Panc1 (cell line): ENCODE data around the gene LRBA. TPM values are rescaled to one million over a fixed set of nuclear protein-coding genes. Genes with fewer than 3 reads are reported as not detected.

Experiments used
- ATAC-seq: fragments of 200-7000 bp; cut with Tn5 transposase; 2 replicates; pipeline ENCODE4 v1.9.1; 2020; ENCODE audit warnings: mild to moderate bottlenecking, moderate library complexity
- BruUV-seq: library from RNA; stranded (reverse); fragments of 400-500 nt; replicated peaks from 2 replicates; lab custom pipeline; 2021; lab: Mats Ljungman, UMichigan
- CTCF ChIA-PET: fragments of 300-600 bp; sonication (Branson Sonifier 250); formaldehyde crosslinking; loops from one replicate; lab custom pipeline; 2022; ENCODE audit warnings: antibody characterized with exemption; lab: Charles Lee
- POLR2A ChIA-PET: fragments of 300-600 bp; sonication (Branson Sonifier 250); formaldehyde crosslinking; loops from one replicate; lab custom pipeline; 2022; ENCODE audit warnings: antibody characterized with exemption; lab: Charles Lee
- DNase-seq: peaks from one replicate; pipeline ENCODE4 v3.0.0-alpha.2; 2010; ENCODE audit warnings: low read depth, low spot score
- H3K27ac ChIP-seq: 2 replicates; pipeline ENCODE4 v1.5.1; 2011; ENCODE audit warnings: mild to moderate bottlenecking, low read length, inconsistent platforms
- H3K27me3 ChIP-seq: fragments of 200-500 bp; sonication (Bioruptor generic); 2 replicates; pipeline ENCODE4 v1.6.0; 2014; ENCODE audit warnings: low read length, inconsistent platforms; ENCODE audit not compliant: control insufficient read depth, insufficient read depth
- H3K36me3 ChIP-seq: fragments of 200-500 bp; sonication (Bioruptor generic); 2 replicates; pipeline ENCODE4 v1.5.1; 2014; ENCODE audit warnings: inconsistent platforms, mild to moderate bottlenecking, low read length, moderate library complexity; ENCODE audit not compliant: control insufficient read depth, insufficient read depth
- H3K4me1 ChIP-seq: 2 replicates; pipeline ENCODE4 v1.5.1; 2011; ENCODE audit warnings: inconsistent platforms, mild to moderate bottlenecking, low read length, moderate library complexity; ENCODE audit not compliant: control insufficient read depth, insufficient read depth
- H3K4me3 ChIP-seq, 2 experiments: 2 replicates each; pipeline ENCODE4 v1.5.1; 2011 to 2012; ENCODE audit warnings: low read depth in 2 of 2, low read length in 2 of 2, mild to moderate bottlenecking in 2 of 2, inconsistent platforms in 1 of 2, moderate library complexity in 1 of 2
- H3K9me3 ChIP-seq: fragments of 200-500 bp; sonication (Bioruptor generic); 2 replicates; pipeline ENCODE4 v1.5.1; 2014; ENCODE audit warnings: low read depth, mild to moderate bottlenecking, inconsistent platforms, low read length, moderate library complexity; ENCODE audit not compliant: control insufficient read depth, insufficient read depth
- POLR2AphosphoS5 ChIP-seq: IDR thresholded peaks from 2 replicates; pipeline ENCODE4 v1.6.1; 2012; ENCODE audit warnings: mild to moderate bottlenecking, low read depth, low read length, moderate library complexity
- SIN3A ChIP-seq: IDR thresholded peaks from 2 replicates; pipeline ENCODE4 v1.6.1; 2012; ENCODE audit warnings: low read depth, mild to moderate bottlenecking, low read length, moderate library complexity, borderline replicate concordance; ENCODE audit not compliant: insufficient read depth
- TCF7L2 ChIP-seq: IDR thresholded peaks from 2 replicates; pipeline ENCODE4 v1.6.1; 2011; ENCODE audit warnings: mild to moderate bottlenecking, low read depth, low read length, inconsistent platforms
- in situ Hi-C: cut with HindIII; loops from 2 replicates; pipeline ENCODE4 v1.10.0; 2016; ENCODE audit warnings: low sequenced_read_pairs, low pct_unique_long_range_greater_than_20kb
- intact Hi-C: fragments of 100-400 bp; cut with micrococcal nuclease; formaldehyde crosslinking; loops from one replicate; pipeline ENCODE4 v1.10.0; 2022; ENCODE audit not compliant: unreplicated experiment
- total RNA-seq: library from RNA; stranded (reverse); gene quantifications from one replicate; pipeline ENCODE4 v1.2.1, GENCODE V29; 2021; ENCODE audit not compliant: unreplicated experiment
- TF ChIP-seq, protein P1 (sequence below), 2 experiments: IDR thresholded peaks; 2 replicates each; pipeline ENCODE4 v1.6.1; 2011 to 2012; ENCODE audit warnings: low read depth in 2 of 2, control low read depth in 1 of 2, low read length in 1 of 2, mild to moderate bottlenecking in 1 of 2, moderate library complexity in 1 of 2; ENCODE audit not compliant: insufficient read depth in 1 of 2
- TF ChIP-seq, protein P2 (sequence below): fragments of 450-650 bp; IDR thresholded peaks from 2 replicates; pipeline ENCODE4 v1.5.1; 2017; ENCODE audit warnings: mild to moderate bottlenecking

The LRBA gene
- total RNA-seq, 1 experiment from 2014 or later, result 26.4 TPM

DNA sequence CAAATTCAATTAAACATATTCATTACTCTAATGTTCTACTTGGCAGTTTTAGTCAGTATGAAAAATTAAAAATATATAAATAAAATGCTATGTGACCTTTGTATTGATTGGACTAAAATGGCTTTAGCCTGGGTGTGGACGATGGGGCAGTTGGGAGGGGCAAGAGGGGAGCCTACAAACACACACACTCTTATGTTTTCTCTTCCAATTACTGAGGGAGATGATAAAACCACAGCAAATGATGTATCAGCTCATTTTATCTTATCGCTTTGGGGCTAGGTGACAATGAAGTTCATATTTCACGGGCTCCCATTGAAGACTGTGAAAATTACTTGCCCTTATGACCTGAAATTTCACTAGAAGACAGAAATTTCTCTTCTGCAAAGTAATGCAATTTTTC is 517.5 kb downstream of the LRBA start:
- no peaks in the 10 kb centered on the region for H3K36me3 ChIP-seq
- no TSS peak for BruUV-seq
- ATAC-seq (no peak), DNase-seq (no peak)
- no peak overlapping the region for H3K27ac ChIP-seq
- ChIA-PET POLR2A (no interaction called here), CTCF (no interaction called here)
- intact Hi-C loops (no loop called here), in situ Hi-C loops (no loop called here)
- no peaks in the 10 kb centered on the region for H3K4me1 ChIP-seq
- TF ChIP-seq, protein P1, sequence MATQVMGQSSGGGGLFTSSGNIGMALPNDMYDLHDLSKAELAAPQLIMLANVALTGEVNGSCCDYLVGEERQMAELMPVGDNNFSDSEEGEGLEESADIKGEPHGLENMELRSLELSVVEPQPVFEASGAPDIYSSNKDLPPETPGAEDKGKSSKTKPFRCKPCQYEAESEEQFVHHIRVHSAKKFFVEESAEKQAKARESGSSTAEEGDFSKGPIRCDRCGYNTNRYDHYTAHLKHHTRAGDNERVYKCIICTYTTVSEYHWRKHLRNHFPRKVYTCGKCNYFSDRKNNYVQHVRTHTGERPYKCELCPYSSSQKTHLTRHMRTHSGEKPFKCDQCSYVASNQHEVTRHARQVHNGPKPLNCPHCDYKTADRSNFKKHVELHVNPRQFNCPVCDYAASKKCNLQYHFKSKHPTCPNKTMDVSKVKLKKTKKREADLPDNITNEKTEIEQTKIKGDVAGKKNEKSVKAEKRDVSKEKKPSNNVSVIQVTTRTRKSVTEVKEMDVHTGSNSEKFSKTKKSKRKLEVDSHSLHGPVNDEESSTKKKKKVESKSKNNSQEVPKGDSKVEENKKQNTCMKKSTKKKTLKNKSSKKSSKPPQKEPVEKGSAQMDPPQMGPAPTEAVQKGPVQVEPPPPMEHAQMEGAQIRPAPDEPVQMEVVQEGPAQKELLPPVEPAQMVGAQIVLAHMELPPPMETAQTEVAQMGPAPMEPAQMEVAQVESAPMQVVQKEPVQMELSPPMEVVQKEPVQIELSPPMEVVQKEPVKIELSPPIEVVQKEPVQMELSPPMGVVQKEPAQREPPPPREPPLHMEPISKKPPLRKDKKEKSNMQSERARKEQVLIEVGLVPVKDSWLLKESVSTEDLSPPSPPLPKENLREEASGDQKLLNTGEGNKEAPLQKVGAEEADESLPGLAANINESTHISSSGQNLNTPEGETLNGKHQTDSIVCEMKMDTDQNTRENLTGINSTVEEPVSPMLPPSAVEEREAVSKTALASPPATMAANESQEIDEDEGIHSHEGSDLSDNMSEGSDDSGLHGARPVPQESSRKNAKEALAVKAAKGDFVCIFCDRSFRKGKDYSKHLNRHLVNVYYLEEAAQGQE (IDR thresholded peaks at IDR 0.05; ENCODE audit: insufficient read depth in 1 of 2, low read depth in 2 of 2, low read length in 1 of 2), result no peak
- no peak for TF ChIP-seq POLR2AphosphoS5
- TF ChIP-seq, protein P2, sequence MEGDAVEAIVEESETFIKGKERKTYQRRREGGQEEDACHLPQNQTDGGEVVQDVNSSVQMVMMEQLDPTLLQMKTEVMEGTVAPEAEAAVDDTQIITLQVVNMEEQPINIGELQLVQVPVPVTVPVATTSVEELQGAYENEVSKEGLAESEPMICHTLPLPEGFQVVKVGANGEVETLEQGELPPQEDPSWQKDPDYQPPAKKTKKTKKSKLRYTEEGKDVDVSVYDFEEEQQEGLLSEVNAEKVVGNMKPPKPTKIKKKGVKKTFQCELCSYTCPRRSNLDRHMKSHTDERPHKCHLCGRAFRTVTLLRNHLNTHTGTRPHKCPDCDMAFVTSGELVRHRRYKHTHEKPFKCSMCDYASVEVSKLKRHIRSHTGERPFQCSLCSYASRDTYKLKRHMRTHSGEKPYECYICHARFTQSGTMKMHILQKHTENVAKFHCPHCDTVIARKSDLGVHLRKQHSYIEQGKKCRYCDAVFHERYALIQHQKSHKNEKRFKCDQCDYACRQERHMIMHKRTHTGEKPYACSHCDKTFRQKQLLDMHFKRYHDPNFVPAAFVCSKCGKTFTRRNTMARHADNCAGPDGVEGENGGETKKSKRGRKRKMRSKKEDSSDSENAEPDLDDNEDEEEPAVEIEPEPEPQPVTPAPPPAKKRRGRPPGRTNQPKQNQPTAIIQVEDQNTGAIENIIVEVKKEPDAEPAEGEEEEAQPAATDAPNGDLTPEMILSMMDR, result no peak
- no peak for TF ChIP-seq TCF7L2
- TF ChIP-seq SIN3A, result no peak
- H3K9me3 ChIP-seq, result no peaks in the 10 kb centered on the region
- no peak overlapping the region for H3K4me3 ChIP-seq
- no peaks in the 10 kb centered on the region for H3K27me3 ChIP-seq

DNA sequence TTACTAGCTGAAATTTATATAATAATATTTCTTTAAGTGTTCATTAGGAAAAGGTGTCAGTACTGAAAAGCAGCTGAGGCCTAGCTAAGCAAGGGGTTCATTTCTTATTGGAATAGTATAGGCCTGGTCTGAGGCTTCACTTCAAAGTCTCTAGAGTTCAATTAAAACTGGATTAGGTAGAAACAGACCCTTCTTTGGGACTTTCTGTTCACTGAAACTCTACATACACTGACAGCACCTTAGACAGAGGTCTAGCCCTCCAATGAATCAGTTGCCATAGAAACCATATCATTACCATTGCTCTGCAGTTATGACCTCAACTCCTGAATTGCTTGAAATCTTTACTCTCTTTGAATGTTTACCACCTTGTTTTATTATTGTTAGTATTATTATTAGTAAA is 519.5 kb downstream of the LRBA start:
- ATAC-seq (no peak), DNase-seq (no peak)
- ChIA-PET CTCF (no interaction called here), POLR2A (no interaction called here)
- BruUV-seq, result no TSS peak
- no peak for TF ChIP-seq SIN3A
- TF ChIP-seq, protein P2, result no peak
- TF ChIP-seq POLR2AphosphoS5, result no peak
- TF ChIP-seq, protein P1 (IDR thresholded peaks at IDR 0.05; ENCODE audit: insufficient read depth in 1 of 2, low read depth in 2 of 2, low read length in 1 of 2), result no peak
- TF ChIP-seq TCF7L2, result no peak
- in situ Hi-C loops, result no loop called here
- H3K36me3 ChIP-seq, result no peaks in the 10 kb centered on the region
- H3K4me1 ChIP-seq, result no peaks in the 10 kb centered on the region
- no peak overlapping the region for H3K4me3 ChIP-seq
- H3K9me3 ChIP-seq, result no peaks in the 10 kb centered on the region
- H3K27ac ChIP-seq, result no peak overlapping the region
- no peaks in the 10 kb centered on the region for H3K27me3 ChIP-seq
- intact Hi-C loops, result no loop called here
